Activated T-cell treated with anti-CD3 and anti-CD28 coated beads, Interleukin-2, amount 50 U/mL, for 72 hours (primary cell): Measurements from ENCODE around the gene SCRN1. TPM values are rescaled to one million over a fixed set of nuclear protein-coding genes. Genes with fewer than 3 reads are reported as not detected.

ENCODE experiments used
- ATAC-seq, 2 donors: fragments of 150-1000 bp; cut with Tn5 transposase; replicated peaks in 1 of 2; 2 replicates each; pipeline ENCODE4 v1.10.0; 2021; ENCODE audit warnings: moderate library complexity in 2 of 2, mild to moderate bottlenecking in 1 of 2
- DNase-seq, 2 donors: peaks; one replicate each; pipeline ENCODE4 v3.0.0; 2021 to 2022; ENCODE audit warnings: mixed read lengths in 1 of 2
- H3K27ac Mint-ChIP-seq: one replicate; pipeline ENCODE4 v1.8.0; 2022; ENCODE audit warnings: mild to moderate bottlenecking, moderate library complexity, mixed read lengths
- H3K27me3 Mint-ChIP-seq: one replicate; pipeline ENCODE4 v1.8.0; 2022; ENCODE audit warnings: low read depth, mixed read lengths
- H3K36me3 Mint-ChIP-seq, 2 donors: one replicate each; pipeline ENCODE4 v1.8.0; 2022; ENCODE audit warnings: mixed read lengths in 2 of 2, mild to moderate bottlenecking in 1 of 2; ENCODE audit not compliant: insufficient read depth in 2 of 2
- H3K4me1 Mint-ChIP-seq: one replicate; pipeline ENCODE4 v1.8.0; 2022; ENCODE audit warnings: low read depth, mixed read lengths
- H3K4me3 Mint-ChIP-seq, 2 donors: one replicate each; pipeline ENCODE4 v1.8.0; 2022; ENCODE audit warnings: mild to moderate bottlenecking in 2 of 2, mixed read lengths in 2 of 2, moderate library complexity in 2 of 2
- H3K9me3 Mint-ChIP-seq, 2 donors: one replicate each; pipeline ENCODE4 v1.8.0; 2022; ENCODE audit warnings: mixed read lengths in 2 of 2
- total RNA-seq, 2 donors: library from RNA; stranded (reverse); gene quantifications; one replicate each; pipeline ENCODE4 v1.2.3, GENCODE V29; 2022

SCRN1 gene
- total RNA-seq, 2 donors from 2014 or later, result 10.3 to 14.0 TPM

DNA sequence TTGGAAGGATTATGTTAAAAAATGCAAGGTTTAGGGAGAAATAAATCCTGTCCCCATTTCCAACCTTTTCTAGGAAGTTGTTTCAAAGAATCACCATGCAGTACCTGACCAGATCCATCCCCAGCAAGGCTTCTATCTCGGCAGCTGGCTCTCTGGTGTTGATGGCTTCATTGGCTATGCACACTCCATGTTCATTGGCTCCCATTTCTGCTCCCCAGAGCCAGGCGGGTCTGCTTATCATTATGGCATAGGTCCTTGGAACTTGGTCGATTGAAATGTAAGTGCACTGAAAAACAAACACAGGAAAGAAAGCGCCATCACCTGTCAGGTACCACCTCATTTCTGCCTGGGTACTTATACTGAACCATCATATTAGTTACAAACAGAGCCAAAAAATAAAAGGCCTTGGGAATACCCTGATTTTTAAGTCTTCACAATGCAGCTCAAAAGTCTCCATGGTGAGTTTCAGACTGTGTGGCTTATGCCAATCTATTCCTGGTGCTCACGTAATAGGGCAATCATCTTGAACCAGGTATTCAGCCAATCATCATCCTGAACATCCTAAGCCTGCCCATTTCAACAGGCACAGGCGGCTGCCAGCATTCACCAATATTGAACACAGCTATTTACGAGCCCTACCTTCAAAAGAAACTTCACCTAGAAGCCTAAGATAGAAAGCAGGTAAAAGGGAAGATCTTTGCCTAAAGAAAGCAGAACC lies 34.4 kb downstream of the SCRN1 start:
- Mint-ChIP-seq H3K4me1 (peaks cover 18% of the 10 kb centered on the region), H3K36me3 (no peaks in the 10 kb centered on the region), H3K4me3 (no peak overlapping the region), H3K9me3 (no peaks in the 10 kb centered on the region), H3K27ac (no peak overlapping the region), H3K27me3 (peaks cover 4% of the 10 kb centered on the region)
- DNase-seq, result no peak
- ATAC-seq, result no peak

DNA sequence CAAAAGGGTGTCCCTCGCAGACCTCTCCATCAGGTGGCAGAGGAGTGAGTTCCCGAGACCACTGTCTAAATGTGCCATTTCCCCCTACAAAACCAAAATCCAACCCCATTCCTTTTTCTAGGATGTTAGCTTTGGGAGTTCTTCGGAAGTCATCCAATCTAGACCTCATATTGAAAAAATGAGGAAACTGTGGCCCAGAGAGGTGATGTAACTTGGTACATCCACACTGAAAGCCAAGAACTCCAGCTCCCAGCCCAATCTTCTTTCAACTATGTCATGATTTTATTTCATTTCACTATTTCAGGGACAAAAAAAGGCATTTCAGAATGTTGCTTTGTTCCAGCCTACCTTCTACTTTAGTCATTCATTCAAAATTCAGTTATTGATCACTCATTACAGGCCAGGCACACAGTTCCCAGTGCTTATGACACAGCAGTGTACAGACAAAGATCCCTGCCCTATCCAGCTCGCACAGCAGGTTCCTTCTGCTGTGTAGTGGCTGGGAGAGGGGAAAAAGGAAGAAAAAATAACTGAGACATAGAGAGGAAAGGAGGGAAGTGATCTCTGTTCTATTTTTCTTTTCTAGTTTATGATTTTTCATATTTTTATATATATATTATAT lies 35.8 kb downstream of the SCRN1 start:
- peaks cover 4% of the 10 kb centered on the region for H3K27me3 Mint-ChIP-seq
- H3K9me3 Mint-ChIP-seq, result no peaks in the 10 kb centered on the region
- no peak for ATAC-seq
- DNase-seq, result no peak
- H3K4me3 Mint-ChIP-seq, result no peak overlapping the region
- peaks cover 18% of the 10 kb centered on the region for H3K4me1 Mint-ChIP-seq
- no peak overlapping the region for H3K27ac Mint-ChIP-seq
- no peaks in the 10 kb centered on the region for H3K36me3 Mint-ChIP-seq

DNA sequence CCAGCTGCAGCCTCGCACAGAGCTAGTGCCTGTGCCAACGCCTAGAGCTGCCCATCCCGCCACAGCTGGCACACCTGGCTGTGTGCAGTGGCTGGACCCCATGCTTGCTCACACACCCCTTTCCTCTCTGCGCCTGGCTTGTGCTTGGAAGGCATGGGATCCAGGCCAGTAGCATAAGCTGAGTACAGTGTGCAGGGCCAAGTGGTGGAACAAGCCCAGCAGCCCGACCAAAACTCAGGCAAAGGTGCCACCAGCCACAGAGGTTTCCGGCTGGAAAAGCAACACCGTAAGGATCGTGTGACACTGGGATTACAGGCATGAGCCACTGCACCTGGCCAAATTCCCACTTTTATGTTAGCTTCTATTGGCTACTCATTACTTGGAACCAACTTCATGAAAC lies 38.4 kb downstream of the SCRN1 start:
- H3K9me3 Mint-ChIP-seq, result no peaks in the 10 kb centered on the region
- ATAC-seq, result no peak

DNA sequence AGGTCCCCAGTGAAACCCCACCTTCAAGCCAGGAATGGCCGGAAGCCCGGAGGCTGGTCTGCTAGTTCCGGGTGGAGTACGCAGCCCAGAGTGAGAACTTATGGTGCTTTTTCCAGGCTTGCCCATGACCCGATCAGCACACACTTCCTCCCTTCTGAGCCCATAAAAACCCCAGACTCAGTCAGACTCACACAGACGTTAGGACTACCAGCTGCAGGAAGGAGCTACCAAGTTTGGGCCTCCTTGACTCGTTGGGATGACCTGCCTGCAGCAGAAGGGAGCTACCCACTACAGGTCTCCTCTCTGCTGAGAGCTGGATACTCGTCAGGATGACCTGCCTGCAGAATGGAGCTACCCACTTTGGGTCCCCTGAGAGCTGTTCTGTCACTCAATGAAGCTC lies 39.1 kb downstream of the SCRN1 start:
- H3K4me1 Mint-ChIP-seq, result peaks cover 6% of the 10 kb centered on the region
- no peak overlapping the region for H3K27ac Mint-ChIP-seq
- ATAC-seq (no peak), DNase-seq (no peak)
- H3K27me3 Mint-ChIP-seq, result no peaks in the 10 kb centered on the region
- H3K4me3 Mint-ChIP-seq, result no peak overlapping the region
- H3K9me3 Mint-ChIP-seq, result no peaks in the 10 kb centered on the region
- no peaks in the 10 kb centered on the region for H3K36me3 Mint-ChIP-seq

More for the DNA sequence above, 38.4 kb downstream of the SCRN1 start:
- Mint-ChIP-seq H3K27me3 (no peaks in the 10 kb centered on the region), H3K4me1 (peaks cover 14% of the 10 kb centered on the region), H3K4me3 (no peak overlapping the region), H3K36me3 (no peaks in the 10 kb centered on the region), H3K27ac (no peak overlapping the region)
- no peak for DNase-seq

DNA sequence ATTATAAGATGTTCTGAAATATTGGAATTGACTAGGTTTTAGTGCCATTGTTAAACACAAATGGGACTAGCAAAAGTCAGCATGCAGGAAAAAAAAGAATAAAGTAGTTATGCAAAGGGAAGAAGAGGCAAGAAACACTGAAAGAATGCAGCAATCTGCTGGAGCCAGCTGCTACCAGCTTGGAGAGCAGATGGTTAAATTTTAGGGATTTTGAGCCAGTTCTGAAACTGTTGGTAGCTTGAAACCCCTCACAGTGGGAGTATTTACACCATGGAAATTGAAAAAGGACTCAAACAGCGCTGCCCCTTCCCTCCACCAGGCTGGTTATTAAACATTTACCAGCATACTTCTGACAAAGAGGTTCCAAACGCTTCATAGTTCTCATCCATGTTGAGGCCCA lies 41.0 kb downstream of the SCRN1 start:
- H3K27ac Mint-ChIP-seq, result no peak overlapping the region
- ATAC-seq (no peak), DNase-seq (no peak)
- H3K36me3 Mint-ChIP-seq, result no peaks in the 10 kb centered on the region
- H3K9me3 Mint-ChIP-seq, result no peaks in the 10 kb centered on the region
- no peak overlapping the region for H3K4me3 Mint-ChIP-seq
- no peaks in the 10 kb centered on the region for H3K27me3 Mint-ChIP-seq
- no peaks in the 10 kb centered on the region for H3K4me1 Mint-ChIP-seq

DNA sequence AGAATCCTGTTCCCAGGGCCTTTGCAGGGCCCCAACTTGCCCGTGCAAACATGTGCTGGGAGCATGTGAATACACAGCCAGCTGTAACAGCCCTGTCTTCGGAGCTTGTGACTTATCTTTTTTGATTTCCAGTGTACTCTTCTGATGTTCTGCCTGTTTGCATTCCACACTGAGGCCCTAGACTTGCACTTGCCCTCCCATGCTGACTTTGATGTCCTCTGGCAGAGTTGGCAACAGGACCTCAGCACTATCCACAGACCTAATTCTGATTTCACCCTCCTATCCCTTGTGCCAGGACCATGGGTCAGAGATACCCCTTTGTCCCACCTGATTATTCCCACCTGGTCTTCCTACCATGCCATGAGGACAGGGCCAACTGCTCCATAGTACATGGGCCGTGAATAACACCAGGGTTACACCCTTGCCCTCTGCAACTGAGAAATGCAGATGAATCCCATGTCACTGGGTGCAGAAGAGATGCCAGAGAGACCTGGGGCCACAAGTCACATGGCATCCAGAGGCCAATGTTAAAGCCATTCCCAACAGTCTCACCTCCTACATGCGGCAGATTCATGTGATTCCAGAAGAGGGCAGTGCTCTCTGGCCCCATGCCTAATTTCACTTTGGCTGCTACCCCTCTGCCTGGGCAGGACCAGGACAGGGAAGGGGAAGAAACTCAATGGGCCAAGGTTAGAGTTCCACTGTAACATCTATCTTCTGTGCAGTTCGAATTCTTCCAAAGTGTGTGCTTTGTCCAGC lies 43.0 kb downstream of the SCRN1 start:
- Mint-ChIP-seq H3K36me3 (no peaks in the 10 kb centered on the region), H3K4me3 (no peak overlapping the region), H3K4me1 (no peaks in the 10 kb centered on the region), H3K27ac (no peak overlapping the region), H3K27me3 (no peaks in the 10 kb centered on the region), H3K9me3 (no peaks in the 10 kb centered on the region)
- DNase-seq (no peak), ATAC-seq (no peak)

DNA sequence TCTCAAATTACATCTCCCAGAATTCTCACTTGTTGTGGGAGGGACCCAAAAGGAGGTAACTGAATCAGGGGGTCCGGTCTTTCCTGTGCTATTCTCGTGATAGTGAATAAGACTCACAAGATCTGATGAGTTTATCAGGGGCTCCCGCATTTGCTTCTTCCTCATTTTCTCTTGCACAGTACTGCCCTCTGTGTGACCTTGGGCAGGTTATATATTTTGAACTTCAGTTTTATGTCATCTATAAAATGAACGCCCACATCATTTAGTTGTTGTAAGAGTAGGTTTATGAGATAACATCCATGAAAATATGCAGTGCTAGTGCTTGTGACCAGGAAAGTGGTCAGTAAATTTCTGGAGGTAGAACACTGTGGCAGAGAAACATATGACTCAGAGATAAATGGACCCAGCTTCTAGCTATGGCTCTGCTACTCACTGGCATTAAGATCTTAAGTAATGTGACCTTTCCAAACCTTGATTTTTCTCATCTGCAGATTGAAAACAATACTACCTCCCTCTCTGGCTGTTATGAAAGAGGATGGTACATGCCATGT lies 44.3 kb downstream of the SCRN1 start:
- no peaks in the 10 kb centered on the region for H3K9me3 Mint-ChIP-seq
- H3K4me3 Mint-ChIP-seq, result no peak overlapping the region
- ATAC-seq (no peak), DNase-seq (no peak)
- no peaks in the 10 kb centered on the region for H3K4me1 Mint-ChIP-seq
- no peak overlapping the region for H3K27ac Mint-ChIP-seq
- H3K27me3 Mint-ChIP-seq, result no peaks in the 10 kb centered on the region
- H3K36me3 Mint-ChIP-seq, result no peaks in the 10 kb centered on the region

DNA sequence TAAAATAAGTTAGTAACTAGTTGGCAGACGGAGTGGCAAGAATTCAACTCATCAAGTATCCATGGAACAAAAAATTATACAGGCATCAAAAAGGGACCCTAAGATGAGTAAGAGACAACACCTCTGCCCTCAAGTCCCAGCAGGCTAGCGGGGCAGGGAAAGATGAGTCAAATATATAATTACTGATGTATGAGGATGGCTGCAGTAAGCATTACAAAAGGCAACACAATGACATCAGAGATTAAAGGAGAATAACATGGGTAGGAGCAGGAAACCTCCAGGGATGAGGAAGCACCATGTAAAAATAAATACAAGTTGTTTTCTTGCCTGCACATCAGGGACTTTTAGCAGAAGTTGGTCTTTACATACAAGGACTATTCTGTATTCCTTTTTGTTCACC lies 49.4 kb downstream of the SCRN1 start:
- H3K4me1 Mint-ChIP-seq, result no peaks in the 10 kb centered on the region
- H3K36me3 Mint-ChIP-seq, result no peaks in the 10 kb centered on the region
- no peak overlapping the region for H3K4me3 Mint-ChIP-seq

DNA sequence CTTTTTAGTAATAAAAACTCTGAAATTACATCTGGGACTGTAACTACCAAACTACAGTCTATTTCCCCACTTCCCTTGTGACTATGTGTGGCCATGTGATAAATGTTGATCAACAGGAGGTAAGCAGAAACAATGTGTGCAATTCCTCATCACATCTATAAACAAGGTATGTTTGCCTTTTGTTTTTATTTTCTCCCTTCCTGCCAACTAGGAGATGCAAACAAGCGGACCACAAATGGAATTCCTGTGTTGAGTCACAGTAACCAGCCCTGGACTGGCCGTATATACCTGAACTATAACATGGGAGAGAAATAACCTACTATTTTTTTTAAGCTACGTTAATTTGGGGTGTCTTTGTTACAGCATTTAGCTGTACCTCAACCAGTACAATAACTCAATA lies 52.5 kb downstream of the SCRN1 start:
- Mint-ChIP-seq H3K36me3 (no peaks in the 10 kb centered on the region), H3K4me3 (no peak overlapping the region), H3K27ac (no peak overlapping the region), H3K27me3 (no peaks in the 10 kb centered on the region), H3K9me3 (no peaks in the 10 kb centered on the region), H3K4me1 (no peaks in the 10 kb centered on the region)
- no peak for ATAC-seq
- DNase-seq, result no peak

More for the DNA sequence above, 49.4 kb downstream of the SCRN1 start:
- no peaks in the 10 kb centered on the region for H3K27me3 Mint-ChIP-seq
- ATAC-seq (no peak), DNase-seq (no peak)
- no peak overlapping the region for H3K27ac Mint-ChIP-seq
- no peaks in the 10 kb centered on the region for H3K9me3 Mint-ChIP-seq

DNA sequence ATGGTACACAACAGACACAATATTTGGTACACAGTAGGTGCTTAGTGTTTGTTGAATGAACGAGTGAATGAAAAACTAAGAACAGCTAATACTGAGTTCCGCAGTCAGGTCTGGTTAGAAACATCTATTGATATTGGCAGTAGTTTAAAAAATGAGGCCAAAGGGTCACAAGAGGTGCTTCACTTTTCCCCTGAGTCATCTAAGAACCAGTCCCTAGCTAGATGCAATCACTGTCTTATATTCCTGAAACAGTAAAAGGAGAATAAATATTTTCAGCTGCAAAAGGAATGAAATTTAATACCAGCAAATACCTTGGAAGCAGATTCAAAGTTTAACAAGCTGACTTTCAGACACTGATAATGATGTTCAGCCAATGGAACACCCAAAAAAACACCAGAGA lies 54.5 kb downstream of the SCRN1 start:
- H3K9me3 Mint-ChIP-seq, result no peaks in the 10 kb centered on the region
- H3K27me3 Mint-ChIP-seq, result no peaks in the 10 kb centered on the region
- no peaks in the 10 kb centered on the region for H3K36me3 Mint-ChIP-seq
- DNase-seq (no peak), ATAC-seq (no peak)
- no peaks in the 10 kb centered on the region for H3K4me1 Mint-ChIP-seq
- H3K27ac Mint-ChIP-seq, result no peak overlapping the region
- no peak overlapping the region for H3K4me3 Mint-ChIP-seq

DNA sequence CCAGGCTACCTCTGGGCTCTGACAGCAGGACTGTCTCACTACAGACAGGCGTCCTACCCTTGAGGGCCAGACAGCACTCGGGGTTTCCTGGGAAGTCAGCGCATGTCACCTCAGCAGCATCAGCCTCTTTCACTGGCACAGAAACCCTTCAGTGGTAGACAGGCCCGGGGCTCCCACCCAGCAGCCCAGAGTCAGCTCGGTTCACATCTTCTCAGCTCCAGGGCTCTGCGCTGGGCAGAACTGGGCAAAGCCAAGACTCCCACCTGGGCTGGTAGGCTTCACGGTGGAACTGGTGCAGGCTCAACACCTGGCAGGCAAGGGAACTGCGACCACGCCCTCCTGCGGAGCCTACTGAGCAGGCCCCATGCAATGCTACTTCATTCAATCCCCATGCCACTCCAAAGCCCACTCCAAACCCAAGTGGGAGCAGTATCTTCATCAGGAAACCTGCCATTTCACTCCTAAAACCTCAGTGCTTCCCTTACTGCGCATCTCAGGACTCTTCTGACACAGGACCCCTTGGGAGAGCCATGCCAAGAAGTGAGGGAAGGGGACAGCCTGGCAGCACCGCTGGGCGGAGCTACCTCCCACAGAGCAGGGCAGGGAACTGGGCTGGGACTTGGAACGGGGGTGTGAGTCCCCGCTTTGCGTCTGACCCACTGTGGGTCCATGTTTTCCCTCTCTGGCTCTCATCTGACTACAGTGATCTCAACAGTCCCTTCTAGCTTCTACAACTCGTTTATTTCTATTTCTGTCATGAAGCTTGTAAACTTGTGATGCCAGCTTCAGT lies 60.4 kb downstream of the SCRN1 start:
- no peaks in the 10 kb centered on the region for H3K36me3 Mint-ChIP-seq

DNA sequence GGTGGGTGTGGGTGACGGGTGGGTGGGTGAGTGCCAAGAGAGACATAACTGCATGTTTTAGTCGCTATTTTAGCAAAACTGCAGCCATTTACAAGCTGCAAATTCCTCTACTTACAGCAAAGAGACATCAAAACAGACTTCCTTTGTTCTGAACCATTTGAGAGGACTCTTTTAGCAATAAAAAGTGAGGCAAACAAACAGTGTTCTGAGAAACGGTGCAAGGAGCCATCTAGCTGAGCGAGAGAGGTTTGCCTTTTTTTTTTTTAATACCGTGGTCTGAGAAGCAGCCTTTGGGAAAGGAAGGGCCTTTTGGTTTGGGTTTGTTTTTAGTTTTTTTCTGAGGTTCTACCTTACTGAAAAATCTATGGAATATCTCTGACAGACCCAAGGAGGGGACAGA lies 62.9 kb downstream of the SCRN1 start:
- H3K4me3 Mint-ChIP-seq, result no peak overlapping the region
- no peak overlapping the region for H3K27ac Mint-ChIP-seq

More for the DNA sequence above, 60.4 kb downstream of the SCRN1 start:
- Mint-ChIP-seq H3K4me1 (peaks cover 8% of the 10 kb centered on the region), H3K27me3 (no peaks in the 10 kb centered on the region), H3K4me3 (no peak overlapping the region), H3K9me3 (no peaks in the 10 kb centered on the region), H3K27ac (no peak overlapping the region)
- DNase-seq, result no peak
- ATAC-seq, result no peak

DNA sequence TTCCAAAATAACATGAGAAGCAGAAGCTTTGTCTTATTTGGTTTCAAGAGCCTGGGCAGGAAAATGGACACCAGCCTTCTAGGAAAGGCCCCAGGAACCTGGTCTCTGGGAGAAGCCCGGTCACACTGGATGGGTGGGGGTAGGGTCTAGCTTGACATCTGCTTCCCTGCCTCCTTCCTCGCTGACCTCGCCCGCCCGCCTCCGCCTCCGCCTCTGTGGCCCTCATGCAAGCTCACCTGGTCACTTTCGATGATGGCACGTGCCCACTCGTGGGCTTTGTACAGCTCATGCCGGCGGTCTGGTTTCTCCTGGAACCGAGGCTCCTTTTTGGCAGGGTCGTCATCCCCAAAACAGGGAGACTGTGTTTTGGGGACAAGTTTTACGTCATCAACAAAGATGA lies 63.4 kb downstream of the SCRN1 start:
- Mint-ChIP-seq H3K4me1 (peaks cover 8% of the 10 kb centered on the region), H3K36me3 (no peaks in the 10 kb centered on the region), H3K9me3 (no peaks in the 10 kb centered on the region), H3K27ac (no peak overlapping the region), H3K4me3 (no peak overlapping the region), H3K27me3 (no peaks in the 10 kb centered on the region)
- ATAC-seq, result no peak
- DNase-seq, result no peak

More for the DNA sequence above, 62.9 kb downstream of the SCRN1 start:
- DNase-seq (no peak), ATAC-seq (no peak)
- H3K9me3 Mint-ChIP-seq, result no peaks in the 10 kb centered on the region
- H3K27me3 Mint-ChIP-seq, result no peaks in the 10 kb centered on the region
- H3K4me1 Mint-ChIP-seq, result peaks cover 8% of the 10 kb centered on the region
- no peaks in the 10 kb centered on the region for H3K36me3 Mint-ChIP-seq
